ENCODE measurements around the gene CA6.

GRCh38 chr1:8970870-8971337 is 25.2 kb downstream of the CA6 start:
- TF ChIP-seq, protein P1, sequence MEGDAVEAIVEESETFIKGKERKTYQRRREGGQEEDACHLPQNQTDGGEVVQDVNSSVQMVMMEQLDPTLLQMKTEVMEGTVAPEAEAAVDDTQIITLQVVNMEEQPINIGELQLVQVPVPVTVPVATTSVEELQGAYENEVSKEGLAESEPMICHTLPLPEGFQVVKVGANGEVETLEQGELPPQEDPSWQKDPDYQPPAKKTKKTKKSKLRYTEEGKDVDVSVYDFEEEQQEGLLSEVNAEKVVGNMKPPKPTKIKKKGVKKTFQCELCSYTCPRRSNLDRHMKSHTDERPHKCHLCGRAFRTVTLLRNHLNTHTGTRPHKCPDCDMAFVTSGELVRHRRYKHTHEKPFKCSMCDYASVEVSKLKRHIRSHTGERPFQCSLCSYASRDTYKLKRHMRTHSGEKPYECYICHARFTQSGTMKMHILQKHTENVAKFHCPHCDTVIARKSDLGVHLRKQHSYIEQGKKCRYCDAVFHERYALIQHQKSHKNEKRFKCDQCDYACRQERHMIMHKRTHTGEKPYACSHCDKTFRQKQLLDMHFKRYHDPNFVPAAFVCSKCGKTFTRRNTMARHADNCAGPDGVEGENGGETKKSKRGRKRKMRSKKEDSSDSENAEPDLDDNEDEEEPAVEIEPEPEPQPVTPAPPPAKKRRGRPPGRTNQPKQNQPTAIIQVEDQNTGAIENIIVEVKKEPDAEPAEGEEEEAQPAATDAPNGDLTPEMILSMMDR (conservative IDR thresholded peaks at IDR 0.05; ENCODE audit: low read length) = no peak
- no peak for TF ChIP-seq EZH2phosphoT487 (IDR thresholded peaks at IDR 0.05; ENCODE audit: borderline replicate concordance)

Measured in Loucy (cell line).